Thyroid gland (tissue), 4 donors: ENCODE results near the gene EXOSC5.

Experiments
- POLR2A ChIP-seq, 2 donors: fragments of 450-650 bp; IDR thresholded peaks; one replicate each; pipeline ENCODE4 v1.6.1; 2017; ENCODE audit warnings: antibody characterized with exemption in 2 of 2, mild to moderate bottlenecking in 2 of 2, moderate library complexity in 1 of 2
- TF ChIP-seq, protein P1 (sequence below), 6 experiments: fragments of 200-600 bp in 3 of 6; fragments of 450-650 bp in 3 of 6; sonication (generic) in 3 of 6; IDR thresholded peaks; one replicate each; pipeline ENCODE4 v1.5.1; 2016 to 2019; ENCODE audit warnings: antibody characterized with exemption in 6 of 6, mild to moderate bottlenecking in 2 of 6, inconsistent platforms in 1 of 6, moderate library complexity in 1 of 6

DNA sequence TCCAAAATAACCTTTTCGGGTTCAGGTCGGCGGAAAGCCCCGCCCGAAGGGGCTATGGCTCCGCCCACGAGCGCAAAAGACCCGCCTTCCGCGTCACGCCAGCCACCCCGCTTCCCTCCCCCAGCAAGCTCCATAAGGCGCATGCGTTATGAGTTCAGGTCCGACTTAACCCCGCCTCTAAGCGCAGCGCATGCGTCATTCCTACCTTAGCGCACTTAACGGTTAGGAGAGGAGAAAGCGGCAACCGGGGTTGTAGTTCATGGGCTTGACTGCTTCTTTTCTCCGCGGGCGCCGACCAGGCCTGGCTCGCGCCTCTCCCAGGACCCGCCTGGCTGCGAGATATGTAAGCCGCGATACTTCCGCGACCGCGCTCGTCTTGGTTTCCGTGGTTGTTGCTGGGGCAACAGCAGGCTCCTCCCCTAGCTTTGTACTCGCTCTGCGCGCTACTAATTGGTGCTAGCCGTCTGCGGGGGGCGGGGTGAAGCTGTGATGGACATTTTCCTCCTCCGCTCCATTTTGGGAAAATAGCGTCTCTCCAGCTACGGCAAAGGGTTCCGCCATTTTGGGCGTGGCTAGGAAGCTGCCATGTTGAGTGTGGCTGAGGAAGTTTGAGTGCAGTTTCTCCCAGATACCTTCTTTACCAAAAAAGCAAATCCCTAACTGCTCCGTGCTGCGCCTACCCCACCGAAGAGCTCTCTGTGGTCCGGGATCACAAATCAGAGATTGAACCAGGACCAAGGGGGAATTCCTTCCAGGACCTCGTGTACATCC lies 33.2 kb downstream of the EXOSC5 start, which contains the start of gene B9D2:
- TF ChIP-seq, protein P1, sequence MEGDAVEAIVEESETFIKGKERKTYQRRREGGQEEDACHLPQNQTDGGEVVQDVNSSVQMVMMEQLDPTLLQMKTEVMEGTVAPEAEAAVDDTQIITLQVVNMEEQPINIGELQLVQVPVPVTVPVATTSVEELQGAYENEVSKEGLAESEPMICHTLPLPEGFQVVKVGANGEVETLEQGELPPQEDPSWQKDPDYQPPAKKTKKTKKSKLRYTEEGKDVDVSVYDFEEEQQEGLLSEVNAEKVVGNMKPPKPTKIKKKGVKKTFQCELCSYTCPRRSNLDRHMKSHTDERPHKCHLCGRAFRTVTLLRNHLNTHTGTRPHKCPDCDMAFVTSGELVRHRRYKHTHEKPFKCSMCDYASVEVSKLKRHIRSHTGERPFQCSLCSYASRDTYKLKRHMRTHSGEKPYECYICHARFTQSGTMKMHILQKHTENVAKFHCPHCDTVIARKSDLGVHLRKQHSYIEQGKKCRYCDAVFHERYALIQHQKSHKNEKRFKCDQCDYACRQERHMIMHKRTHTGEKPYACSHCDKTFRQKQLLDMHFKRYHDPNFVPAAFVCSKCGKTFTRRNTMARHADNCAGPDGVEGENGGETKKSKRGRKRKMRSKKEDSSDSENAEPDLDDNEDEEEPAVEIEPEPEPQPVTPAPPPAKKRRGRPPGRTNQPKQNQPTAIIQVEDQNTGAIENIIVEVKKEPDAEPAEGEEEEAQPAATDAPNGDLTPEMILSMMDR (IDR thresholded peaks at IDR 0.05), result no peak
- TF ChIP-seq POLR2A (IDR thresholded peaks at IDR 0.05), result peak in 1 of 2 donors; percentile 79
